ENCODE data around the gene EDN3.
"Not testable (repeated sequence)": the region's sequence is repeated elsewhere in the genome, so short reads cannot be mapped to it uniquely, and the experiment has no call there.

Gene EDN3

DNA sequence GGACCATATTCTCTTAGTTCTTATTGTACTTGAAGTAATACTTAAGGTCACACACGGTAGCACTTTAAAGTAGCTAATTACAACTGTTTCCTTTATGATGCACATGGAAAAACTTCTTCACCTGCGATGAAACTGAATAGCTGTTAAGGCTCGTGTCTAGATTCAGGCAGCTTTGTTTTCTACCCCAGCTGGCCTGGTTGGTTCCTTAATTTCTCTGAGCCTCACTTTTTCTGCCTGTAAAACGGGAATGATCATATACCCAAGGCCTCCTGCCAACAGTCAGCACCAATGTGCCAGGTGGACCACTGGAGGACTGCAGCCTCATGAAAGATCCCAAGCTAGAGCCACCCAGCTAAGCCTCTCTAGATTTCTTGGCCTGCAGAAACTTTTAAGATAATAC lies 35.0 kb downstream of the EDN3 start:
- no peak for DNase-seq (ENCODE audit: low read depth, low spot score)

DNA sequence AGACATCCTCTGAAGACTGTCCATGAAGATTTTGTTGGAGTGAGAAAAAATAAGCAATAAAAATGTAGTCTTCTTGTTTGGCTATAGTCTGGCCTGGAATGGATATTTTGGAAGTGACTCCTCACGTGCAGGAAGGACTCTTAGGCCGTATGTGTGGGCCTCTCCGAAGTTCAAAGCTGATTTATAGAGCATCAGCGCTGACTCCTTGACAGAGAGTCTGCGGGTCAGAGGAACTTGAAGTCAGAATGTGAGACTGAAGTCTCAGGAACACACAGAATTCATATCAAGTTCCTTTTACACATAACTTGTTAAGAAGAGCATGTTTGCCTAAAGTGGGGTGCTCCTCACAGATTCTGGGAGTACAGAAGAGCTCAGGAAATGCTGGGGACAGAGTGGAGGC lies 36.1 kb downstream of the EDN3 start:
- no peak for DNase-seq (ENCODE audit: low read depth, low spot score)

- not testable (repeated sequence) for DNase-seq (ENCODE audit: low read depth, low spot score)
These were observed 38.0 kb downstream of the EDN3 start for GRCh38 chr20:59338444-59338843.

DNA sequence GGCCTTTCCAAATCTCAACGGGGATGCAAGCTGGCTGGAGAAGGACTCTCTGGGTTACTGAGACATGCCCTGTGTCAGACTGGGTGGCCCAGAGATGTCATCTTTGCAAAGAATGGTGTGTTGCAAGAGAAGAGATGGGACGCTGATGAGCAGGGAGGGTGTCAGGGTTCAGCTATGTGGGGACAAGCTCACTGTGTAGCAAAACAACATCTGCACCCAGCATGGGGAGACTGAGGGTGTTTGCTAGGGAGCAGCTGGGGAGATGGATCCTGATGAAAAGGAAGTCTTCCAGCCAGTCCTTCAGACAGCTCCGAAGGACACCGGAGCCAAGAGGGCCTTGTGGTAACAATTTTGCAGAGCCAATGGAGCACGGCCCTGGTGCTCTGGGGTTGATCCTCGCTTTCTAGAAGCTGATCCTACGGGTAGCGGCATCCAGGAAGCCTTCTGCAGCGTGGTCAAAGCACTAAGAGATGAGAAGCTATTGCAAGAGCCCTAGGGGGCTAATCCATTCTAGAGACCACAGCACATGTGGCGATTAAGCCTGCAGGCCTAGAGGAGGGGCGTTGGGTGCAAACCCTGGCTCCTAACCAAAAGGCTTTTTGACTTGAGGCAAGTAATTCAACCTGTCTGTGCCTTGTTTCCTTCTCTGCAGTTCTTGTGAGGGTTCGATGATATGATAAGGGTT lies 39.9 kb downstream of the EDN3 start:
- DNase-seq (ENCODE audit: low read depth, low spot score), result no peak

DNA sequence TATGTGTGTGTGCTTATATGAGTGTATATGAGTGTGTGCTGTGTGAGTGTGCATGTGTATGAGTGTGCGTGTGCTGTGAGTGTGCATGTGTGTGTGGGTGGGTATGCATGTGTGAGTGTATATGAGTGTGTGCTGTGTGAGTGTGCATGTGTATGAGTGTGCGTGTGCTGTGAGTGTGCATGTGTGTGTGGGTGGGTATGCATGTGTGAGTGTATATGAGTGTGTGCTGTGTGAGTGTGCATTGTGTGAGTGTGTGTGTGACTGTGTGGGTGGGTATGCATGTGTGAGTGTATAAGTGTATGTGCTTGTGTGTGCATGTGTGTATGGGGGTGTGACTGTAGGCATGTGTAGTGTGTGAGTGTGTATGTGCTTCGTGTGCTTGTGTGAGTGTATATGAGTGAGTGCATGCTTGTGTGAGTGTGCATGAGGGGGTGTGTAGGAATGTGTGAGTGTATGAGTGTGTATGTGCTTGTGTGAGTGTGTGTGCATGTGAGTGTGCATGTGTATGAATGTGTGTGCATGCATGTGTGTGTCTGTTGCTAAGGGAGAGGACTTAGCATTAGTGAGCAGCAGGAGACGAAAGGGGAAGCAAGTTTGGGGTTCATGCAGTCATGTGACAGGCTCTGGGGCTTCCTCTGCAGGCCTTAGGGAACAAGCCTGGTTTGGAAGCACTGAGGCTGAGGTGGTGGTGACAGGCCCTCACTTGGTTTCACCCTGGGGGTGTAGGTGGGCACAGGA lies 41.0 kb downstream of the EDN3 start:
- DNase-seq (ENCODE audit: low read depth, low spot score), result not testable (repeated sequence)

GRCh38 chr20:59342023-59342957 lies 41.9 kb downstream of the EDN3 start:
- DNase-seq (ENCODE audit: low read depth, low spot score), result no peak

- no peak for DNase-seq (ENCODE audit: low read depth, low spot score)
These were observed 45.6 kb downstream of the EDN3 start for GRCh38 chr20:59346061-59346460.

GRCh38 chr20:59349277-59349676 lies 48.9 kb downstream of the EDN3 start:
- DNase-seq (ENCODE audit: low read depth, low spot score), result no peak

DNA sequence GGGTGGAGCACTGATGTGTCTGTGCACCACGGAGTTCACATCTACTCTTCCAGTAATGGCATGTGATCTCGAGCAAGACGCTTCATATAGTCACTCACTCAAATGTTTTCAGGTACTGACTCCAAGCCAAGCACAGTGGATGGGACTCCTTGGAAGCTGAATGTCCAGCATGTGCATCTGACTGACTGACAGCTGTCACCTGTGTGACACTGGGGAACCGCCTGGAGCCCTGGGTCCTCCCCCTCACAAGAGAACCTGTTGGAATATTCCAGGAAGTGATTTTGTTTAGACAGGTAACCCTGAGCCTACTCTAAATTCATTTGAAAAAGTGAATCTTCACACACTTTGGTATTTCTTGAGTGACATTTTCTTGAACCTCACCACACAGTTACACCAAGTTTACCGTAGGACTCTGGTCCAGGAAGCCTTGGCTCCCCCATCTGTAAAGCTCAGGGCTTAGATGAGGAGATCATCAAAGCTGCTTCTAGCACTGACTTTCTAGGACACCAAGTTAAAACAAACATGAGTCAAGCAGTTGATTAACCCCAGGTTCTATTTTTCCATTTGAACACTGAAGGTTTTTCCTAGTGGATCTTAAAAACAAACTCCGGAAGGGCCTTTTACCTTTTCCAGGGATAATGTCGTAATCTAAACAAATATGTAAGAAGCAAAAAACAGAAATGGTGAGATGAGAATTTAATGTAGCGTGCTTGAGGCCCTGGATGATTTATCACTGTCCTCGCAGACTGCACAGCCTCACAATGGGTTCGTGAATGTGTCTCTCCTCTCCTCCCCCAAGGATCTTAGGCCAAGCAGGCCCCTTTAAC lies 50.1 kb downstream of the EDN3 start:
- no peak for DNase-seq (ENCODE audit: low read depth, low spot score)

GRCh38 chr20:59351157-59352040 lies 51.0 kb downstream of the EDN3 start:
- no peak for DNase-seq (ENCODE audit: low read depth, low spot score)

DNA sequence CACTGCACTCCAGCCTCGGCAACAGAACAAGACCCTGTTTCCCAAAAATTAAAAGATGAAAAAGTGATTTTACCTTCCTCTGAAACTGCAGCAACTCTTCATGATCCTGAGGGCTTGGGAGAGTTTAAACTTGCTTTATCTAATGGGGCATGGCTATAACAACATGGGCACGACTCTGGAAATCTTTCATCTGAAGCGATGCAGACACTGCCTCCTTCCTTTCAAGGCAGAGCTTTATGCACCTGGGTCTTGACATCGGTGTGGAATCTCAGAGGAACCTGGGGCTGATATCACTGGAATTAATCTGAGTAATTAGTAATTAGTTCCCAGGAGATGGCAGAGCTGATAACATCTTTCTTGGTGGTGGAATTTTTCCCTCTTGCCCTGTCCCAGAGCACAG lies 52.1 kb downstream of the EDN3 start:
- DNase-seq (ENCODE audit: low read depth, low spot score), result no peak

DNA sequence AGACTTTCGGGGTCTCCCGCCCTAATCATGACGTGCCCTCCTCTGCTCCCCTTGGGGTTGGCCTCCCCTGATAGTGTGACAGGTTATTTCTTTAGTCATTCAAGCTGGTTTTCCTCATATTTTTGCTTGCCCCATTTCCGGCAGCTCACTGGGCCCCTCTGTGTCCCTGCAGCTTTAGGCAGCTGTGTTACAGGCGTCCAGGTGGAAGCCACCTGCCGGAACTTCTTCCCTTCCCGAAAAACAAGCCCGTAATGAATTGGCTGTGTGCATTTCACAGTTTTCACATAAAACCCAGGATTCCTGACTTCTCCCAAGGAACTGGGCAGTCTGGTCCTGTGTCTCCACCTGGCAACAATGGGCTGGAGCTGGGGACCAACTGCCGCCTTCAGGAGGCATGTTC lies 52.6 kb downstream of the EDN3 start:
- DNase-seq (ENCODE audit: low read depth, low spot score), result no peak

DNA sequence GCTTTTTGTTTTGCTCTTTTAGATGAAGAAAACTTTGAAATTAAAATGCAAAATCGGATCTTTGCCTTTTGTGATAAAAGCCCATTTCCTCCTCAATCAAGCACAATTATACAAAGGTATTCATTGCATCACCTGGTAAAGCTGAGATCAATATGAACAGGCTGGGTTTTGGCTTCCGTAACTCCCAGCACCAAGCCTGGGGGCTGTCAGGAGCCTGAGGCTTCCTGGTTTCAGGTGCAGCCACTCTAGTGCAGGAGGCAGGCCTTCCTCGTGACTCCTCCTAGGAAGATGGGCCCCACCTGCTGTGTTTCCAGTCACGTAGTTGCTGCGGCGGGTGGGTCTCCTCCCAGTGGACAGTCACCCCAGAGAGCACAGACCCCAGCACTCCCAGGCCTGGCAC lies 54.0 kb downstream of the EDN3 start:
- DNase-seq (ENCODE audit: low read depth, low spot score), result no peak

DNA sequence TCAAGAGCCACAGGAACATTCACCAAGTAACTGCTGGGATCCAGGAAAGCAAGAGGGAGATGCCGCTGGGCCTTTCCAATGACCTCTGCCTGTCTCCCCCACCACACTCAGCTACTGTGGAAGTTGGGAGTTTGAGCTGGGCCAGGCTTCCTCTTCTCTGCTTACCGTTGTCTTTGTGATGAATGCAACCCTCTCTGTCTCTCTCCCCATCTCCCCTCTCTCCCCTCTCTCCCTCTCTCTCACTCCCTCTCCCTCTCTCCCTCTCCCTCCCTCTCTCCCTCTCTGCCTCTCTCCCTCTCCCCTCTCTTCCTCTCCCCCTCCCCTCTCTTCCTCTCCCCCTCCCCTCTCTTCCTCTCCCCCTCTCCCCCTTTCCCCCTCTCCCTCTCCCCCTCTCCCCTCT lies 54.8 kb downstream of the EDN3 start:
- DNase-seq (ENCODE audit: low read depth, low spot score), result no peak

DNA sequence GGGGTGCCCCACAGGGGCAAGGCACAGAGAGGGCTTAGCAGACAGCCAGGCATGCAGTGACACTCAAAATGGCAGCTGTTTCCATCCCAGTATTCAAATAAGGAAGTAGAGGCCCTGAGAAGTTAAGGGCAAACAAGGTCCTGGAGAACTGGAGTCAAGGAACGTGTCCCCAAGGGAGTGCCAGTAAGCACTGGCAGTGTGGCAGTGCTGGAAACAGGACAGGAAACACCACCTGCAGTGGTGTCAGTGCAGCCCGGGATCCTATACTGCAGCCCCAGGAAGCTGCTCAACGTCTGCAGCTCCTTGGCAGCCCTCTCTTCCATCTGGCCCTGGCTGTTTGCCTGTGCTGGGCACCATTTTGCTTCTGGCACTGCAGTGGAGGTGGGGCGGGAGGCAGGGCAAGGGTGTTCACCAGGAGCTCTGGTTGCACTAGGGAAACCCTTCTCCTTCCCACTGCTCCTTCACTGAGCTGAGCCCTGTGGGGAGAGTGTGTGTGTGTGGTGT lies 56.3 kb downstream of the EDN3 start:
- no peak for DNase-seq (ENCODE audit: low read depth, low spot score)

DNA sequence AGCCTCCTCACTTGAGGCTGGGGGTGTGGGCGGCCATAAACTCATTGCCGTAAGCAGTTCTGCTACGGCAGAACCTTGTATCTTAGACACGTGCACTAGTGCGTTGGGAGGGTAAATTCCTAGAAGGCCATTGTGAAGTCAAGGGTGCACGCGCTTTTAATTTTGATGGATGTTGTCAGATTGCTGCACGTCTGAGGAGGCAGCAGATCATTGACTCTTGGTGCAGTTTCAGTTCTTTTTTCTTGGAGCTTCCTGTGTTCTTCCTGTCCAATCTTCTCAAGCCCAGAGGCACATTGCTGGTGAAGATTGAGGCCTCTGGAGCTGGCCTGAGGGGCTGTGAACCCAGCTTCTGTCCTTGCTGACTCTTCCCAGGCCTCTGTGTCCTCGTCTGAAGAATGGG lies 58.4 kb downstream of the EDN3 start:
- not testable (repeated sequence) for DNase-seq (ENCODE audit: low read depth, low spot score)

DNA sequence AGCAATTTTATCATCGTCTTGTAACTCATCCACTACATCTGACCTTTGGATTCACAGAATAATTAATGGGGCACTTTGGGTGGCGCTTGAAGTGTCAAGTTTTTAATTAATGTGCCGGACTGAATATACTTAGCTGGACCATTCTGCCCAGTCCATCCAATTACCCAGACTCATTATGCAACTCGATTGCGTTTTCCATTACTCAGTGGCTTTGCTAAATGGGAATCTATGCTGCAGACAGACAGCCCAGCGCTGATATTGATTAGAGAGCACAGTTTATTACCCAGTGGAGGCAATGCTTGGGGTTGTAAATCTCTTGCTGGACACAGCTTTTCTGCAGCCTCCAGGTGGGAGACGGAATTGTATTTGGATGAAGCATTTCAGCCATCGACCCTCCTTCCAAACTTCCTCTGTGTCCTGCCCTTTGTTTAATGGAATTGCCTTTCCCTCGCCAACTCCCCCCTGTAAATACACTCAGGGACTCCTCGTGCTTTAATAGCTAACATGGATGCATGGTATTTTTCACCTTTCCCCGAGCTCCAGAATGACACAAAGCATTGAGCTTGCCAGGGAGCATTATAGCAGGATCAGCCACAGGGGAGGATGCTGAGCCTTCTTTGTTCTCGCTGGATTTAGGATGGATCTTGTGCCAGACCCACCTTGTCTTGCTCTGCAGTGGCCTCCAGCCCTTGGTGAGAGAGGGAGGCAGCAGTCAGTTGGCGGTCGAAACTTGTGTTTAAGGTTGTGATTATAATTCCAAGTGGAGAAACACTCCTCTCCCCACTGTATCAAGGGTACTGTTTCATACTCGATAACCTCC lies 59.7 kb downstream of the EDN3 start:
- DNase-seq (ENCODE audit: low read depth, low spot score), result no peak

DNA sequence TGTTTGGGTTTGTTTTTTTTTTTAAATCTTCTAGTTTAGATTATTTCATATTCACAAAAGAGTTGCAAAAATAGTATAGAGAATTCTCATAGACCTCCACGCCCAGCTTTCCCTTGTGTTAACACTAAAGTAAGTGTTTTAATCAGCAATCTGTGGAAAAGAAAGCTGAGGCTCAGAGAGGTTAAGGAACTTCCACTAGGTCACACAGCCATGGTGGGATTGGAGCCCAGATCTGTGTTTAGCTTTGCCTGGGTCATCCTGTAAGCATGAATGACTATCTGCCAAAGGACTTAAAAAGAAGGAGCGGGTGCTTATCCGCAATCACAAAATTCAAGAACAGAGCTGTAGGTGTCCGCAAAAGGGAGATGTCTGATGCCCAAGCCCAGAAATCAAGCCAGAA lies 60.5 kb downstream of the EDN3 start:
- DNase-seq (ENCODE audit: low read depth, low spot score), result no peak

DNA sequence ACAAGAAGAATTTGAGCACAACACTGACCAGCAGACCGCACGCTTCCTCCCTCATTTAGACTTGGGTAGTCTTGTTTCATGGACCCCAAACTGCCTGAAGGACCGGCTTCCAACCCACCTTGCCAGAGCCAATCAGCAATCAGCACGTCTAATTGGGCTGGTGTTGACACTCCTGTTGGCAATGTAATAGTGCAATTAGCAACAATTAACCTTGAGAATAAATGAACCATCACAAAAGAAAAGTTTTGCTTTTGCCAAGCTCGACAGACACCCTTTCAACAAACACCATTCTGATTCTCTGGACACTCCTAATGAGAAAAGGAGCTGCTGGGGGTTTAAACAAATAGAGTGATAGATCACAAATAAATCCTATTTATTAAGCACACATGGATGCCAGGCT lies 61.0 kb downstream of the EDN3 start:
- DNase-seq (ENCODE audit: low read depth, low spot score), result no peak

All from smooth muscle cell of the brain vasculature (primary cell).